Left lobe of liver (tissue), 2 donors: ENCODE measurements around the gene ZNF593. TPM values are rescaled to one million over a fixed set of nuclear protein-coding genes. Genes with fewer than 3 reads are reported as not detected.

ENCODE experiments used
- ATAC-seq: fragments of 200-7000 bp; cut with Tn5 transposase; one replicate; pipeline ENCODE4 v1.9.1; 2020; ENCODE audit warnings: mild to moderate bottlenecking, moderate library complexity
- DNase-seq: peaks from one replicate; pipeline ENCODE4 v3.0.0-alpha.2; 2020; ENCODE audit warnings: low spot score
- total RNA-seq: library from RNA; stranded (reverse); gene quantifications from one replicate; pipeline ENCODE4 v1.2.1, GENCODE V29; 2021
- donor health status: DM: no; HTN: no; CAD: no; lungs with moderate emphysema.
- donor health status: DM: no; HTN: yes; CAD: no.

ZNF593 gene
- total RNA-seq, 1 donor from 2014 or later, result 23.7 TPM

- DNase-seq, result no peak
- no peak for ATAC-seq
These were observed 1.1 kb upstream of the ZNF593 start, which contains the start of gene C1orf232 for GRCh38 chr1:26168410-26169197. C1orf232 (minus strand) TSS chr1:26168963; CDS start chr1:26168499, 464 bp downstream.

- DNase-seq, result no peak
- ATAC-seq, result no peak
These were observed 532 bp upstream of the ZNF593 start for GRCh38 chr1:26169198-26169554.

GRCh38 chr1:26170472-26170821 lies 739 bp downstream of the ZNF593 start:
- DNase-seq (no peak), ATAC-seq (peak; percentile 2)

- DNase-seq (no peak), ATAC-seq (no peak)
These were observed 1.7 kb downstream of the ZNF593 start, which contains the start of gene ZNF593OS for GRCh38 chr1:26171084-26172072. ZNF593OS (minus strand) TSS chr1:26171832; CDS start chr1:26171661, 171 bp downstream.

GRCh38 chr1:26175346-26175745 lies 5.6 kb downstream of the ZNF593 start:
- no peak for DNase-seq

GRCh38 chr1:26177182-26177684 lies 7.5 kb downstream of the ZNF593 start, which contains the start of gene CNKSR1:
CNKSR1 (plus strand) TSS chr1:26177491; CDS start chr1:26177548, 57 bp downstream.
- ATAC-seq (peak; percentile 77), DNase-seq (no peak)

More at GRCh38 chr1:26175346-26175745, 5.6 kb downstream of the ZNF593 start:
- ATAC-seq, result no peak

GRCh38 chr1:26180010-26180506 lies 10.3 kb downstream of the ZNF593 start:
- DNase-seq, result no peak

GRCh38 chr1:26181586-26182382 lies 12.1 kb downstream of the ZNF593 start:
- ATAC-seq (no peak), DNase-seq (no peak)

More at GRCh38 chr1:26180010-26180506, 10.3 kb downstream of the ZNF593 start:
- no peak for ATAC-seq

GRCh38 chr1:26182383-26182696 lies 12.6 kb downstream of the ZNF593 start:
- DNase-seq, result no peak
- ATAC-seq, result no peak

- DNase-seq, result no peak
- no peak for ATAC-seq
These were observed 14.4 kb downstream of the ZNF593 start for GRCh38 chr1:26184086-26184485.

GRCh38 chr1:26184883-26185282 lies 15.2 kb downstream of the ZNF593 start:
- DNase-seq, result no peak
- ATAC-seq, result no peak

- DNase-seq (no peak), ATAC-seq (no peak)
These were observed 18.2 kb downstream of the ZNF593 start for GRCh38 chr1:26187882-26188281.

GRCh38 chr1:26188477-26188876 lies 18.8 kb downstream of the ZNF593 start:
- no peak for DNase-seq
- no peak for ATAC-seq

- ATAC-seq (no peak), DNase-seq (no peak)
These were observed 19.6 kb downstream of the ZNF593 start for GRCh38 chr1:26189331-26189730.

GRCh38 chr1:26189751-26190275 lies 20.1 kb downstream of the ZNF593 start:
- ATAC-seq (no peak), DNase-seq (no peak)

- no peak for DNase-seq
- ATAC-seq, result no peak
These were observed 20.8 kb downstream of the ZNF593 start, which contains the start of gene CATSPER4 for GRCh38 chr1:26190373-26190987. CATSPER4 (plus strand) TSS chr1:26190602; CDS start chr1:26190628, 26 bp downstream.

- DNase-seq (no peak), ATAC-seq (no peak)
These were observed 22.0 kb downstream of the ZNF593 start for GRCh38 chr1:26191739-26192138.

GRCh38 chr1:26195805-26196204 lies 26.1 kb downstream of the ZNF593 start:
- ATAC-seq (no peak), DNase-seq (no peak)

- DNase-seq (no peak), ATAC-seq (no peak)
These were observed 27.6 kb downstream of the ZNF593 start for GRCh38 chr1:26197301-26197700.

GRCh38 chr1:26197813-26198212 lies 28.1 kb downstream of the ZNF593 start:
- DNase-seq (no peak), ATAC-seq (no peak)
